ENCODE measurements around the gene HDAC6.

HDAC6 gene

DNA sequence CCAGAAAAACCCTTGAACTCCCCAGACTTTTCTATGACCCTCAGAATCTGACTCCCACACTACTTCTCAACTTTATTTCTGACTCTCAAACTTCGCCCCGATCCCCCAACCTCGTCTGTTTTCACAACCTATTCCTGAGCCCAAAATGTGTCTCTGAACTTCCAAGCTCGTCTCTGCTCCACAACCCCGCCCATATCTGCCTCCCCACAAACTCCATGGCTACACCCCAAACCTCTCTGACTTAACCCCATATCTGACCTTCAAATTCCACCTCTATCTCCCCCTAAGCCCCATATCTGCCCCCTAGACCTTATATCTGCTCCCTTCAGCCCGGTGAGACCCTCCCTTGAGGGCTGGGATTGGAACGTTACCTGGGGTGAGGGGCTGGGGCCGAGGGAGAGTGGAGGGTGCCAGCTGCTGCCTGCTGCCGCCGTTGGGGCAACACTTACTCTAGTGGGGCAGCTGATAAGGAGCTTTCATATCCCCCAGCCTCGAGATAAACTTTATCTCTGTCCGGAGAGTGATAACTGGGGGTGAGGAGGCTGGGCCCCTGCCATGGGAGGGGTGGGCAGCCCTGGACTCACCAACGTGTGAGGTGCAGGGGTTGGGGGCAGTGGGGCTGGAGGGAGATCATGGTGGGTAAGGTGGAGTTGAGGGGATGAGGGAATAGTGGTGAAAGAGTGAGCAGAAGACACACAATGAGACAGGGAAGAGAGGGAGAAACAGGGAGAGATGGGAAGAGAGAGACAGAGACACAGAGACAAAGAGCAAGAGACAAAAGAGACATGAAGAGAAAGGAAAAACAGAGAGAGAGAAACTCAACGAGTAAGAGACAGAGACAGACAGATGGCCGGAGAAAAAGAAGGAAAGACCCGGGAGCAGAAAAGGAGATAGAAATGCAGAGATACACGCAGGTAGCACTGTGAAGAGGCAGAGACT is 14.1 kb upstream of the HDAC6 start:
- peaks cover 16 to 41% (median 28%) of the 10 kb centered on the region in 5 donors for H3K27me3 ChIP-seq (ENCODE audit: control insufficient read depth in 5 of 5, insufficient read depth in 4 of 5, low read length in 5 of 5)

DNA sequence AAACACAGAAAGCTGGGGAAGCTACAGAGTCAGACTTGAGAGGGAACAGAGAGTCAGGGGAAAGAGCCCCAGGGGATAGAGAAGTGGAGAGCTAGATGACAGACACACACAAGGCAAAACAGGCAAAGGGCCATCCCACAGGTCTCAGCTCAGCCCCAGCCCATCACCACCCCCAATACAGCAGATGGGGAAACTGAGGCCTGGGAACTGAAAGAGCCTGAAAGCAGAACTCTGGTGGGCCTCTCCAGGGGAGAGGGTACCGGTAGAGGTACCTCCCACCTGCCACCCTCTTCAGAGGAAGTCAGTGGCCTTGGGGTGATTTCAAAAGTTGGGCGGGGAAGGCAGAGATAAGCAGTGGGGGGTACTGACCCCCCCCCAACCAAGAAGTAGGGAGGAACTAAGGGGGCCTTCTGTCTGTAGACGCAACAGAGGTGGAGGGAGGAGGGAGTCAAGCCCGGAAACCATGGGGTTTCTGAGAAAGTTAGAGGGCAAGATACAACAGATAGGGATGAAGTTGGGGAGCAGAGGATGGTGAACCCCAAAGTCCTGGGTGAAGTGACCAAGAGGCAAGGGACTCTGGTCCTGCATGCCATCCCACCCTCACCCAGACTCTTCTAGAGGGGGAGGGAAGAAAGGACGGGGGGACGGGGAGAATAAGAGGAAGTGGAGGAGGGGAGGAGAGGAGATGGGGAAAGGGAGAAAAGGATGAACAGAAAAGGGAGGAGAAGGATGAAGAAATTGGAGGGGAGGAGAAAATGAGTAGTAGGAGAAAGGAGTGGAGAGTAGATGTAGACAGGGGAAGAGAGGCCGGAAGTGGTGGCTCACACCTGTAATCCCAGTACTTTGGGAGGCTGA is 12.3 kb upstream of the HDAC6 start:
- peaks cover 16 to 51% (median 37%) of the 10 kb centered on the region in 5 donors for H3K27me3 ChIP-seq (ENCODE audit: control insufficient read depth in 5 of 5, insufficient read depth in 4 of 5, low read length in 5 of 5)
- no peak overlapping the region for H3K4me3 ChIP-seq (ENCODE audit: low read depth in 1 of 5, low read length in 5 of 5)
- H3K27ac ChIP-seq (ENCODE audit: low read depth, low read length): no peak overlapping the region
- no peaks in the 10 kb centered on the region for H3K9me3 ChIP-seq (ENCODE audit: control insufficient read depth in 5 of 5, low read length in 5 of 5)
- H3K9ac ChIP-seq (ENCODE audit: low read length in 5 of 5): no peak overlapping the region
- no peaks in the 10 kb centered on the region for H3K4me1 ChIP-seq (ENCODE audit: control insufficient read depth in 5 of 5, insufficient read depth in 5 of 5, low read length in 5 of 5)
- no peaks in the 10 kb centered on the region for H3K36me3 ChIP-seq (ENCODE audit: control insufficient read depth in 5 of 5, insufficient read depth in 5 of 5, low read length in 5 of 5)

More for the DNA sequence above, 14.1 kb upstream of the HDAC6 start:
- Histone ChIP-seq H3K27ac (ENCODE audit: low read depth, low read length) (no peak overlapping the region), H3K36me3 (ENCODE audit: control insufficient read depth in 5 of 5, insufficient read depth in 5 of 5, low read length in 5 of 5) (no peaks in the 10 kb centered on the region), H3K9me3 (ENCODE audit: control insufficient read depth in 5 of 5, low read length in 5 of 5) (no peaks in the 10 kb centered on the region), H3K4me1 (ENCODE audit: control insufficient read depth in 5 of 5, insufficient read depth in 5 of 5, low read length in 5 of 5) (no peaks in the 10 kb centered on the region), H3K4me3 (ENCODE audit: low read depth in 1 of 5, low read length in 5 of 5) (no peak overlapping the region), H3K9ac (ENCODE audit: low read length in 5 of 5) (no peak overlapping the region)

GRCh38 chrX:48790477-48790876 is 11.4 kb upstream of the HDAC6 start:
- no peak overlapping the region for H3K9ac ChIP-seq (ENCODE audit: low read length in 5 of 5)
- H3K9me3 ChIP-seq (ENCODE audit: control insufficient read depth in 5 of 5, low read length in 5 of 5): no peaks in the 10 kb centered on the region
- H3K27ac ChIP-seq (ENCODE audit: low read depth, low read length): no peak overlapping the region
- H3K27me3 ChIP-seq (ENCODE audit: control insufficient read depth in 5 of 5, insufficient read depth in 4 of 5, low read length in 5 of 5): peaks cover 16 to 51% (median 40%) of the 10 kb centered on the region in 5 donors
- no peaks in the 10 kb centered on the region for H3K4me1 ChIP-seq (ENCODE audit: control insufficient read depth in 5 of 5, insufficient read depth in 5 of 5, low read length in 5 of 5)
- no peak overlapping the region for H3K4me3 ChIP-seq (ENCODE audit: low read depth in 1 of 5, low read length in 5 of 5)
- H3K36me3 ChIP-seq (ENCODE audit: control insufficient read depth in 5 of 5, insufficient read depth in 5 of 5, low read length in 5 of 5): no peaks in the 10 kb centered on the region

GRCh38 chrX:48791063-48791820 is 10.6 kb upstream of the HDAC6 start:
- no peaks in the 10 kb centered on the region for H3K36me3 ChIP-seq (ENCODE audit: control insufficient read depth in 5 of 5, insufficient read depth in 5 of 5, low read length in 5 of 5)
- no peak overlapping the region for H3K4me3 ChIP-seq (ENCODE audit: low read depth in 1 of 5, low read length in 5 of 5)
- no peaks in the 10 kb centered on the region for H3K4me1 ChIP-seq (ENCODE audit: control insufficient read depth in 5 of 5, insufficient read depth in 5 of 5, low read length in 5 of 5)
- H3K27me3 ChIP-seq (ENCODE audit: control insufficient read depth in 5 of 5, insufficient read depth in 4 of 5, low read length in 5 of 5): peaks cover 16 to 50% (median 35%) of the 10 kb centered on the region in 5 donors
- H3K27ac ChIP-seq (ENCODE audit: low read depth, low read length): no peak overlapping the region
- H3K9ac ChIP-seq (ENCODE audit: low read length in 5 of 5): no peak overlapping the region
- no peaks in the 10 kb centered on the region for H3K9me3 ChIP-seq (ENCODE audit: control insufficient read depth in 5 of 5, low read length in 5 of 5)

DNA sequence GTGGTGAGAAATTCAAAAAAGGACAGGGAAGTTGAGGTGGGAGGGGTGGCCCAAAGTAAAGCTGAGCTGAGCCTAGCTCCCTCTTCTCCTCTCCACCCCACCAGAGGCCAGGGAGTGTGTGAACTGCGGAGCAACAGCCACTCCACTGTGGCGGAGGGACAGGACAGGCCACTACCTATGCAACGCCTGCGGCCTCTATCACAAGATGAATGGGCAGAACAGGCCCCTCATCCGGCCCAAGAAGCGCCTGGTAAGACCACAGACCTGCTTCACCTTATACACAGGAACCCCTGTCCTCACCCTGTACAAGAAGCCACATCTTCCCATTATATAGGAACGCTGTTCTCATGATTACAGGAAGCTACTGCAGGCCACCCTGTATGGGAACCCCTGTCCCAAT is 9.6 kb upstream of the HDAC6 start:
- Histone ChIP-seq H3K36me3 (ENCODE audit: control insufficient read depth in 5 of 5, insufficient read depth in 5 of 5, low read length in 5 of 5) (no peaks in the 10 kb centered on the region), H3K27me3 (ENCODE audit: control insufficient read depth in 5 of 5, insufficient read depth in 4 of 5, low read length in 5 of 5) (peaks cover 10 to 43% (median 29%) of the 10 kb centered on the region in 5 donors), H3K9me3 (ENCODE audit: control insufficient read depth in 5 of 5, low read length in 5 of 5) (no peaks in the 10 kb centered on the region), H3K4me3 (ENCODE audit: low read depth in 1 of 5, low read length in 5 of 5) (no peak overlapping the region), H3K4me1 (ENCODE audit: control insufficient read depth in 5 of 5, insufficient read depth in 5 of 5, low read length in 5 of 5) (no peaks in the 10 kb centered on the region), H3K27ac (ENCODE audit: low read depth, low read length) (no peak overlapping the region), H3K9ac (ENCODE audit: low read length in 5 of 5) (no peak overlapping the region)

- peaks cover 4 to 34% (median 19%) of the 10 kb centered on the region in 5 donors for H3K27me3 ChIP-seq (ENCODE audit: control insufficient read depth in 5 of 5, insufficient read depth in 4 of 5, low read length in 5 of 5)
- H3K9me3 ChIP-seq (ENCODE audit: control insufficient read depth in 5 of 5, low read length in 5 of 5): no peaks in the 10 kb centered on the region
- H3K4me3 ChIP-seq (ENCODE audit: low read depth in 1 of 5, low read length in 5 of 5): no peak overlapping the region
- no peaks in the 10 kb centered on the region for H3K4me1 ChIP-seq (ENCODE audit: control insufficient read depth in 5 of 5, insufficient read depth in 5 of 5, low read length in 5 of 5)
- H3K27ac ChIP-seq (ENCODE audit: low read depth, low read length): no peak overlapping the region
- no peaks in the 10 kb centered on the region for H3K36me3 ChIP-seq (ENCODE audit: control insufficient read depth in 5 of 5, insufficient read depth in 5 of 5, low read length in 5 of 5)
- H3K9ac ChIP-seq (ENCODE audit: low read length in 5 of 5): no peak overlapping the region
These were observed 7.9 kb upstream of the HDAC6 start for GRCh38 chrX:48793935-48794334.

- H3K9ac ChIP-seq (ENCODE audit: low read length in 5 of 5): no peak overlapping the region
- H3K27ac ChIP-seq (ENCODE audit: low read depth, low read length): no peak overlapping the region
- no peaks in the 10 kb centered on the region for H3K9me3 ChIP-seq (ENCODE audit: control insufficient read depth in 5 of 5, low read length in 5 of 5)
- no peaks in the 10 kb centered on the region for H3K4me1 ChIP-seq (ENCODE audit: control insufficient read depth in 5 of 5, insufficient read depth in 5 of 5, low read length in 5 of 5)
- H3K27me3 ChIP-seq (ENCODE audit: control insufficient read depth in 5 of 5, insufficient read depth in 4 of 5, low read length in 5 of 5): peaks cover 4 to 31% (median 19%) of the 10 kb centered on the region in 5 donors
- no peak overlapping the region for H3K4me3 ChIP-seq (ENCODE audit: low read depth in 1 of 5, low read length in 5 of 5)
- no peaks in the 10 kb centered on the region for H3K36me3 ChIP-seq (ENCODE audit: control insufficient read depth in 5 of 5, insufficient read depth in 5 of 5, low read length in 5 of 5)
These were observed 7.4 kb upstream of the HDAC6 start for GRCh38 chrX:48794340-48794910.

DNA sequence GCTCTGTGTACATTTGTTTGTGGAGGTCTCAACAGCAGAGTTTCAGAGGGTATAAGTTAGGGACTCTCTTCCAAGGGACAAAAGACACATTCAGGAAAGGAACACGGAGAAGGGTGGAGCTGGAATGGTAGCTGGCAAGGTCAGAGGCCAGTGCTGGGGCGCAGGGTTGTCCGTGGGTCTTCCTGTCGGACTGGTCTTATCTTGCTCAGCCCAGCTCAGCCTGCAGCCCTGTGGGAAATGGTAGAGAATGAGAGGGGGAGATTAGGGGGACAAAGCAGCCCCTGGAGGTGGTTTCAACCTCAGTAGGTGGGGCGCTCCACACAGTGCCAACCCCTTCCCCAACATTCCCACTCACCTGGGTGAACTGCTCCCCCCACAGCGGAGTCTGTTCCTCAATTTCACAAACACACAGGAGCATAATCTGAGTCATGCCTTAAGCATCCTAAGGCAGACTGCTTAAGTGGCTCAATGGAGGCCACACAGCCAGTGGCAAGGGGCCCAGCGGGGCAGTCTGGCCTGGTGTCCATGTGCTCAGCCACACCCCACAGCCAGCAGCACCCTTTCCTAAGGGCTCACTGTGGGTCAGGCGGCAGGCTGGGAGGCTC is 6.9 kb upstream of the HDAC6 start:
- Histone ChIP-seq H3K9ac (ENCODE audit: low read length in 5 of 5) (no peak overlapping the region), H3K27me3 (ENCODE audit: control insufficient read depth in 5 of 5, insufficient read depth in 4 of 5, low read length in 5 of 5) (peaks cover 4 to 29% (median 19%) of the 10 kb centered on the region in 5 donors), H3K4me1 (ENCODE audit: control insufficient read depth in 5 of 5, insufficient read depth in 5 of 5, low read length in 5 of 5) (no peaks in the 10 kb centered on the region), H3K27ac (ENCODE audit: low read depth, low read length) (no peak overlapping the region), H3K4me3 (ENCODE audit: low read depth in 1 of 5, low read length in 5 of 5) (no peak overlapping the region), H3K9me3 (ENCODE audit: control insufficient read depth in 5 of 5, low read length in 5 of 5) (no peaks in the 10 kb centered on the region), H3K36me3 (ENCODE audit: control insufficient read depth in 5 of 5, insufficient read depth in 5 of 5, low read length in 5 of 5) (no peaks in the 10 kb centered on the region)

DNA sequence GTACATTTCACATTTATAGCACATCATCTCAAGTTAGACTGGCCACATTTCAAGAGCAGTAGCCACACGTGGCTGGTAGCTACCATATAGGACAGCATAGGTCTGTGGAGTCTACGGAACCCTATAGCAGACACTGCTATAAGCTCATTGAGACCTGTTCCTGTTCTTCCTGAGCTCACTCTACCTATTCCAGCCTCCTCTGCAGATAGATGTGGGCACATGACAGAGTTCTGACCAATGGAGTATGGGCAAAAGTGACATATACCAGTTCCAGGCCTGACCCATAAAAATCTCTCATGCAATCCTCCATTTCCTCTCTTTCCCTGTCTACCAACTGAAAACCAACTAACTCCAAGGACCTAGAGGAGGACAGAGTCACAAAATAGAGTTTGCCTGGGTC is 3.5 kb upstream of the HDAC6 start:
- H3K27ac ChIP-seq (ENCODE audit: low read depth, low read length): no peak overlapping the region
- peaks cover 0 to 16% (median 11%) of the 10 kb centered on the region in 5 donors for H3K4me1 ChIP-seq (ENCODE audit: control insufficient read depth in 5 of 5, insufficient read depth in 5 of 5, low read length in 5 of 5)
- no peak overlapping the region for H3K4me3 ChIP-seq (ENCODE audit: low read depth in 1 of 5, low read length in 5 of 5)
- H3K36me3 ChIP-seq (ENCODE audit: control insufficient read depth in 5 of 5, insufficient read depth in 5 of 5, low read length in 5 of 5): no peaks in the 10 kb centered on the region
- peaks cover 0 to 22% (median 13%) of the 10 kb centered on the region in 5 donors for H3K27me3 ChIP-seq (ENCODE audit: control insufficient read depth in 5 of 5, insufficient read depth in 4 of 5, low read length in 5 of 5)
- no peaks in the 10 kb centered on the region for H3K9me3 ChIP-seq (ENCODE audit: control insufficient read depth in 5 of 5, low read length in 5 of 5)
- H3K9ac ChIP-seq (ENCODE audit: low read length in 5 of 5): no peak overlapping the region

Measured in subcutaneous abdominal adipose tissue (tissue), 5 donors.